H1 (cell line): ENCODE measurements around the gene TMEM255B. TPM values are rescaled to one million over a fixed set of nuclear protein-coding genes. Genes with fewer than 3 reads are reported as not detected.

Source experiments
- CTCF ChIA-PET: fragments of 300-600 bp; sonication (Branson Sonifier 250); formaldehyde crosslinking; loops from one replicate; lab custom pipeline; 2021; ENCODE audit not compliant: partially characterized antibody; lab: Charles Lee
- POLR2A ChIA-PET: fragments of 300-600 bp; sonication (Branson Sonifier 250); formaldehyde crosslinking; loops from one replicate; lab custom pipeline; 2021; ENCODE audit warnings: inconsistent platforms; ENCODE audit not compliant: partially characterized antibody; lab: Charles Lee
- DNase-seq, 2 experiments: peaks; one replicate each; pipeline versions ENCODE4 v3.0.0 to v3.0.0-alpha.2; 2010 to 2022; ENCODE audit warnings: low spot score in 2 of 2, low read depth in 1 of 2, mixed read lengths in 1 of 2
- FAIRE-seq: peaks from 2 replicates; lab custom pipeline; 2011; peaks lifted over from hg19 to GRCh38; lab: Jason Lieb, UNC
- H2AFZ ChIP-seq: 2 replicates; pipeline ENCODE4 v1.8.1; 2012; ENCODE audit warnings: low read length, inconsistent platforms
- H2AK5ac ChIP-seq: 2 replicates; pipeline ENCODE4 v1.6.1; 2013; ENCODE audit warnings: low read depth, low read length
- H2BK120ac ChIP-seq: replicated peaks from 2 replicates; pipeline ENCODE3; 2013; ENCODE audit warnings: low read depth, low read length, inconsistent platforms
- H2BK12ac ChIP-seq: 2 replicates; pipeline ENCODE4 v1.6.1; 2013; ENCODE audit warnings: low read depth, low read length
- H2BK15ac ChIP-seq: 2 replicates; pipeline ENCODE4 v1.6.1; 2013; ENCODE audit warnings: low read length
- H2BK20ac ChIP-seq: 2 replicates; pipeline ENCODE4 v1.6.1; 2013; ENCODE audit warnings: low read length
- H2BK5ac ChIP-seq: 2 replicates; pipeline ENCODE4 v1.6.1; 2013; ENCODE audit warnings: low read depth, low read length
- H3K14ac ChIP-seq: 2 replicates; pipeline ENCODE4 v1.6.1; 2013; ENCODE audit warnings: inconsistent platforms; ENCODE audit not compliant: insufficient read length
- H3K18ac ChIP-seq: 2 replicates; pipeline ENCODE4 v1.6.1; 2013; ENCODE audit warnings: low read length; ENCODE audit errors: extremely low read depth
- H3K23ac ChIP-seq: 2 replicates; pipeline ENCODE4 v1.6.1; 2013; ENCODE audit warnings: inconsistent platforms; ENCODE audit not compliant: insufficient read length
- H3K23me2 ChIP-seq: 2 replicates; pipeline ENCODE4 v1.6.1; 2013; ENCODE audit warnings: low read depth, low read length
- H3K27ac ChIP-seq: 2 replicates; pipeline ENCODE4 v1.6.1; 2011; ENCODE audit warnings: low read depth, low read length, inconsistent platforms
- H3K27me3 ChIP-seq, 4 experiments: replicated peaks in 1 of 4; 1 replicate in 1 of 4; 2 replicates in 3 of 4; pipeline versions ENCODE4 v1.6.1 to v1.8.1; 2011 to 2013; ENCODE audit warnings: low read length in 3 of 4, mild to moderate bottlenecking in 3 of 4, inconsistent platforms in 2 of 4, mixed read lengths in 2 of 4, moderate library complexity in 1 of 4; ENCODE audit not compliant: control insufficient read depth in 3 of 4, insufficient read depth in 3 of 4; ENCODE audit errors: extremely low read depth in 1 of 4
- H3K36me3 ChIP-seq, 4 experiments: 2 replicates each; pipeline versions ENCODE4 v1.6.1 to v1.8.1; 2011 to 2013; ENCODE audit warnings: mild to moderate bottlenecking in 4 of 4, low read length in 3 of 4, moderate library complexity in 2 of 4, control low read depth in 1 of 4, inconsistent platforms in 1 of 4; ENCODE audit not compliant: insufficient read depth in 4 of 4, control insufficient read depth in 2 of 4
- H3K4ac ChIP-seq: replicated peaks from 2 replicates; pipeline ENCODE3; 2013; ENCODE audit warnings: low read length, low read depth, mixed read lengths, inconsistent platforms; ENCODE audit not compliant: insufficient read length
- H3K4me1 ChIP-seq, 4 experiments: replicated peaks in 1 of 4; 1 replicate in 1 of 4; 2 replicates in 3 of 4; pipeline versions ENCODE4 v1.6.1 to v1.8.1; 2011 to 2013; ENCODE audit warnings: low read length in 3 of 4, inconsistent platforms in 2 of 4, mixed read lengths in 1 of 4; ENCODE audit not compliant: insufficient read depth in 4 of 4, control insufficient read depth in 3 of 4
- H3K4me2 ChIP-seq, 2 experiments: 2 replicates each; pipeline versions ENCODE4 v1.6.1 to v1.8.1; 2011 to 2013; ENCODE audit warnings: low read depth in 2 of 2, low read length in 2 of 2, control low read depth in 1 of 2, inconsistent platforms in 1 of 2, mild to moderate bottlenecking in 1 of 2; ENCODE audit not compliant: insufficient read depth in 1 of 2
- H3K4me3 ChIP-seq, 4 experiments: fragments of 200-600, 300-600 bp in 1 of 4; sonication (generic), shearing (Covaris generic), sonication (Bioruptor Twin) in 1 of 4; 2 replicates each; pipeline versions ENCODE4 v1.5.1 to v1.8.1; 2011 to 2016; ENCODE audit warnings: low read length in 4 of 4, low read depth in 3 of 4, control low read depth in 2 of 4, inconsistent platforms in 2 of 4, mild to moderate bottlenecking in 2 of 4, mixed read lengths in 1 of 4, moderate library complexity in 1 of 4; ENCODE audit not compliant: insufficient read depth in 2 of 4; ENCODE audit errors: extremely low read depth in 1 of 4
- H3K56ac ChIP-seq: replicated peaks from 2 replicates; pipeline ENCODE3; 2013; ENCODE audit warnings: low read depth, mild to moderate bottlenecking, mixed read lengths, low read length, inconsistent platforms; ENCODE audit not compliant: insufficient read length
- H3K79me1 ChIP-seq: 2 replicates; pipeline ENCODE4 v1.6.1; 2013; ENCODE audit warnings: low read depth, low read length, control low read depth
- H3K79me2 ChIP-seq, 2 experiments: 2 replicates each; pipeline versions ENCODE4 v1.6.1 to v1.8.1; 2012 to 2013; ENCODE audit warnings: low read length in 2 of 2, mild to moderate bottlenecking in 2 of 2, inconsistent platforms in 1 of 2; ENCODE audit not compliant: insufficient read depth in 2 of 2, control insufficient read depth in 1 of 2
- H3K9ac ChIP-seq, 4 experiments: replicated peaks in 1 of 4; 1 replicate in 1 of 4; 2 replicates in 3 of 4; pipeline versions ENCODE4 v1.6.1 to v1.8.1; 2011 to 2013; ENCODE audit warnings: low read depth in 3 of 4, low read length in 3 of 4, control low read depth in 2 of 4, mild to moderate bottlenecking in 2 of 4, moderate library complexity in 2 of 4, inconsistent platforms in 1 of 4; ENCODE audit errors: extremely low read depth in 1 of 4
- H3K9me3 ChIP-seq, 2 experiments: 2 replicates each; pipeline versions ENCODE4 v1.6.1 to v1.8.1; 2012 to 2013; ENCODE audit warnings: mild to moderate bottlenecking in 2 of 2, moderate library complexity in 2 of 2, control low read depth in 1 of 2, inconsistent platforms in 1 of 2, low read depth in 1 of 2, low read length in 1 of 2, mixed read lengths in 1 of 2; ENCODE audit not compliant: insufficient read depth in 2 of 2
- H4K20me1 ChIP-seq, 2 experiments: replicated peaks in 1 of 2; 2 replicates each; pipeline versions ENCODE3 to v1.8.1; 2011 to 2013; ENCODE audit warnings: inconsistent platforms in 2 of 2, low read length in 2 of 2, mild to moderate bottlenecking in 1 of 2; ENCODE audit not compliant: insufficient read depth in 2 of 2, control insufficient read depth in 1 of 2
- H4K5ac ChIP-seq: 2 replicates; pipeline ENCODE4 v1.6.1; 2013; ENCODE audit warnings: low read length, low read depth, mixed read lengths, inconsistent platforms; ENCODE audit not compliant: insufficient read length
- H4K8ac ChIP-seq: 2 replicates; pipeline ENCODE4 v1.8.0; 2013; ENCODE audit warnings: mild to moderate bottlenecking, moderate library complexity, low read length, inconsistent platforms; ENCODE audit not compliant: insufficient read depth; ENCODE audit errors: extremely low read depth
- H4K91ac ChIP-seq: replicated peaks from 2 replicates; pipeline ENCODE3; 2013; ENCODE audit warnings: low read length, mixed read lengths, inconsistent platforms; ENCODE audit not compliant: insufficient read length
- ASH2L ChIP-seq: fragments of 200-600, 300-600 bp; sonication (generic); IDR thresholded peaks from one replicate; pipeline ENCODE4 v1.7.1; 2017; ENCODE audit warnings: low read length
- CHD1 ChIP-seq: IDR thresholded peaks from 2 replicates; pipeline ENCODE4 v1.6.1; 2012; ENCODE audit warnings: low read depth, low read length, improper control_type of control experiment
- HDAC2 ChIP-seq, 2 experiments: fragments of 300-600 bp in 1 of 2; sonication (generic) in 1 of 2; IDR thresholded peaks; 2 replicates each; pipeline ENCODE4 v1.6.1; 2011 to 2012; ENCODE audit warnings: low read depth in 2 of 2, low read length in 2 of 2, mild to moderate bottlenecking in 2 of 2, moderate library complexity in 2 of 2, borderline replicate concordance in 1 of 2, inconsistent platforms in 1 of 2
- RNF2 ChIP-seq: fragments of 200-900, 300-1000 bp; sonication (generic); IDR thresholded peaks from 2 replicates; pipeline ENCODE4 v1.7.1; 2016; ENCODE audit warnings: borderline replicate concordance, low read depth, mild to moderate bottlenecking, antibody characterized with exemption, low read length; ENCODE audit not compliant: poor library complexity, severe bottlenecking; ENCODE audit errors: missing control alignments
- SIRT6 ChIP-seq: IDR thresholded peaks from one replicate; pipeline ENCODE4 v1.7.1; 2012; ENCODE audit warnings: low read length, inconsistent platforms
- TAF1 ChIP-seq: IDR thresholded peaks from 2 replicates; pipeline ENCODE4 v1.6.1; 2011; ENCODE audit warnings: mild to moderate bottlenecking, low read depth, low read length
- TBP ChIP-seq: IDR thresholded peaks from 2 replicates; pipeline ENCODE4 v1.6.1; 2011; ENCODE audit warnings: low read depth, low read length, improper control_type of control experiment
- WGBS, 2 experiments: shearing (Covaris generic) in 1 of 2; methylation state at CpG; one replicate each; pipeline versions ENCODE4 v1.1.6 to v1.1.7; 2013 to 2015; ENCODE audit warnings: low lambda C conversion rate in 2 of 2, mixed read lengths in 2 of 2, inconsistent platforms in 1 of 2, low coverage in 1 of 2, missing lambda C conversion rate in 1 of 2; ENCODE audit not compliant: insufficient replicate concordance in 2 of 2, insufficient coverage in 1 of 2, insufficient read length in 1 of 2; ENCODE audit errors: extremely low coverage in 1 of 2, missing lambda C conversion rate in 1 of 2; 5-methylcytosine and 5-hydroxymethylcytosine counted together
- polyA plus RNA-seq, 7 experiments: library from polyadenylated mRNA; depleted of rRNA in 3 of 7; stranded (reverse) in 5 of 7; unstranded in 2 of 7; fragments of >200 nt in 5 of 7; fragments of 200-250 nt in 2 of 7; gene quantifications; 1 replicate in 5 of 7; 2 replicates in 1 of 7; 4 replicates in 1 of 7; pipeline versions ENCODE4 v1.2.1 to v1.2.3, GENCODE V29; 2011 to 2013; ENCODE audit warnings: missing spikeins in 2 of 7, mixed read lengths in 2 of 7
- total RNA-seq: library from RNA; stranded (reverse); fragmentation: NEBNext Ultra II Directional; extraction: Animal tissue kit (Norgen Biotek cat#: 25700); gene quantifications from 2 replicates; pipeline ENCODE4 v1.2.1, GENCODE V29; 2021
- TF ChIP-seq, protein P1 (sequence below): IDR thresholded peaks from 2 replicates; pipeline ENCODE4 v1.6.1; 2011; ENCODE audit warnings: low read length, improper control_type of control experiment

Gene TMEM255B
- total and polyA plus RNA-seq, 2 of the 8 experiments (the other 6 are each of a cell fraction or from before 2014, with no cell fraction given), result 3.4 to 4.4 TPM

GRCh38 chr13:113741191-113741668, 17.8 kb upstream of the TMEM255B start:
- H3K9me3 ChIP-seq, result no peaks in the 10 kb centered on the region
- 86% methylated on average over 15 of the region's 15 CpGs; no CpG with 5 or more reads in 1 of the 2 experiments for WGBS, 2 experiments
- CTCF ChIA-PET, result interaction anchor here (0.6 to 3.9 kb wide), 28 partner anchors 9 to 428 kb away, joined by 3 to 32 read pairs (median 4); no protein-coding TSS in a partner anchor

More at GRCh38 chr13:113741191-113741668, 17.8 kb upstream of the TMEM255B start:
- Histone ChIP-seq H4K20me1 (no peaks in the 10 kb centered on the region), H4K5ac (no peak overlapping the region), H2BK15ac (no peak overlapping the region), H2BK20ac (no peak overlapping the region), H2AK5ac (no peak overlapping the region), H3K36me3 (no peaks in the 10 kb centered on the region), H3K23me2 (0 out of 2 replicates have a peak, but pooled peaks cover 2% of the 10 kb centered on the region), H4K91ac (no peak overlapping the region), H3K56ac (no peak overlapping the region), H3K79me2 (no peaks in the 10 kb centered on the region), H3K27me3 (no peaks in the 10 kb centered on the region), H3K18ac (no peak overlapping the region), H2BK5ac (no peak overlapping the region), H2AFZ (no peak overlapping the region), H3K4ac (no peak overlapping the region), H3K4me1 (peaks cover 0 to 8% (median 3%) of the 10 kb centered on the region in 4 experiments; a peak in 3 of 7 replicates), H3K14ac (no peak overlapping the region), H3K9ac (no peak overlapping the region), H2BK120ac (no peak overlapping the region), H3K79me1 (no peaks in the 10 kb centered on the region), H3K4me2 (no peak overlapping the region), H3K4me3 (no peak overlapping the region), H3K27ac (no peak overlapping the region), H3K23ac (no peak overlapping the region), H4K8ac (0 out of 2 replicates have a peak overlapping the region, but pooled peaks have one; percentile 35), H2BK12ac (0 out of 2 replicates have a peak overlapping the region, but pooled peaks have one; percentile 27)
- POLR2A ChIA-PET, result interaction anchor here (1.4 kb wide), 1 partner anchor 17 kb away, joined by 3 read pairs; no protein-coding TSS in a partner anchor
- TF ChIP-seq SIRT6, result no peak
- no peak for TF ChIP-seq TBP
- TF ChIP-seq TAF1, result no peak
- no peak for TF ChIP-seq ASH2L
- TF ChIP-seq HDAC2 (IDR thresholded peaks at IDR 0.05; ENCODE audit: borderline replicate concordance in 1 of 2, low read depth in 2 of 2, low read length in 2 of 2), result no peak
- TF ChIP-seq, protein P1, sequence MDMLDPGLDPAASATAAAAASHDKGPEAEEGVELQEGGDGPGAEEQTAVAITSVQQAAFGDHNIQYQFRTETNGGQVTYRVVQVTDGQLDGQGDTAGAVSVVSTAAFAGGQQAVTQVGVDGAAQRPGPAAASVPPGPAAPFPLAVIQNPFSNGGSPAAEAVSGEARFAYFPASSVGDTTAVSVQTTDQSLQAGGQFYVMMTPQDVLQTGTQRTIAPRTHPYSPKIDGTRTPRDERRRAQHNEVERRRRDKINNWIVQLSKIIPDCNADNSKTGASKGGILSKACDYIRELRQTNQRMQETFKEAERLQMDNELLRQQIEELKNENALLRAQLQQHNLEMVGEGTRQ, result no peak
- no peak for TF ChIP-seq CHD1
- no peak for TF ChIP-seq RNF2
- FAIRE-seq (no peak), DNase-seq (no peak)
